ENCODE data around the gene ITPKB.

GRCh38 chr1:226762055-226762454 lies 23.0 kb upstream of the ITPKB start:
- TF ChIP-seq POLR2A (IDR thresholded peaks at IDR 0.05) (no peak), CTCF (IDR thresholded peaks at IDR 0.05) (no peak)
